IPS-18a (cell line): Measurements from ENCODE around the gene PRKG1.

Source experiments
- H3K27ac ChIP-seq: one replicate; pipeline ENCODE4 v1.5.1; 2013; ENCODE audit warnings: low read length
- H3K27me3 ChIP-seq: one replicate; pipeline ENCODE4 v1.6.1; 2013; ENCODE audit warnings: mild to moderate bottlenecking, low read length; ENCODE audit not compliant: control insufficient read depth, insufficient read depth
- H3K36me3 ChIP-seq: one replicate; pipeline ENCODE4 v1.6.1; 2013; ENCODE audit warnings: low read depth, low read length; ENCODE audit not compliant: control insufficient read depth
- H3K4me1 ChIP-seq: one replicate; pipeline ENCODE4 v1.6.1; 2013; ENCODE audit warnings: low read depth, low read length; ENCODE audit not compliant: control insufficient read depth
- H3K4me3 ChIP-seq: one replicate; pipeline ENCODE4 v1.5.1; 2013; ENCODE audit warnings: low read length
- H3K9ac ChIP-seq: one replicate; pipeline ENCODE4 v1.6.1; 2013; ENCODE audit warnings: mild to moderate bottlenecking, low read length, moderate library complexity
- H3K9me3 ChIP-seq: one replicate; pipeline ENCODE4 v1.6.1; 2013; ENCODE audit warnings: low read depth, low read length; ENCODE audit not compliant: control insufficient read depth

Gene PRKG1

GRCh38 chr10:52059089-52059488, 984.8 kb downstream of the PRKG1 start:
- Histone ChIP-seq H3K27me3 (no peaks in the 10 kb centered on the region), H3K36me3 (no peaks in the 10 kb centered on the region), H3K27ac (no peak overlapping the region), H3K9ac (no peak overlapping the region), H3K9me3 (no peaks in the 10 kb centered on the region), H3K4me1 (peaks cover 11% of the 10 kb centered on the region), H3K4me3 (no peak overlapping the region)

DNA sequence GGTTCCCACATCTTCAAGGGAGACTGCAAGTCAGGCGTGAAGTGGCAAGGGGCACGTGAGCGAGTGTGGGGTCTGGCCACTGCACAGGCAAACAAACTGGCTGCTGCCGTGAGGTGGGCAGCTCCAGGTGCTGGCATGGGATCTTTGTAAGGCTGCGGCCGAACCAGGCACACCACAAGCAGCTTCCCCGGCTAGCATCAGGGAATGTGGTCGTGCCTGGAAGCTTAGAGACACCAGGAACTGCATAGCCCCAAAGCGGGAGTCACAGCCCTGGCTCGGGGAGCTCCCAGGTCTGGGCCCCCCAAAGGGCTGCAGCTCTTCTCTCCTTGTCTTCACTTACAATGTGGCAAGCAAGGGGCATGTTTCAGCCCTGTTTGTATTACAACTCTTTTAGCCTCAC, 988.9 kb downstream of the PRKG1 start:
- Histone ChIP-seq H3K4me3 (no peak overlapping the region), H3K27me3 (no peaks in the 10 kb centered on the region), H3K4me1 (peaks cover 12% of the 10 kb centered on the region), H3K9me3 (no peaks in the 10 kb centered on the region), H3K27ac (no peak overlapping the region), H3K36me3 (no peaks in the 10 kb centered on the region), H3K9ac (no peak overlapping the region)

GRCh38 chr10:52064084-52064845, 990.0 kb downstream of the PRKG1 start:
- Histone ChIP-seq H3K9ac (no peak overlapping the region), H3K36me3 (no peaks in the 10 kb centered on the region), H3K4me3 (no peak overlapping the region), H3K4me1 (peaks cover 12% of the 10 kb centered on the region), H3K27me3 (no peaks in the 10 kb centered on the region), H3K27ac (no peak overlapping the region), H3K9me3 (no peaks in the 10 kb centered on the region)

- Histone ChIP-seq H3K9ac (no peak overlapping the region), H3K27ac (no peak overlapping the region), H3K36me3 (no peaks in the 10 kb centered on the region), H3K4me1 (peaks cover 8% of the 10 kb centered on the region), H3K9me3 (no peaks in the 10 kb centered on the region), H3K27me3 (no peaks in the 10 kb centered on the region), H3K4me3 (no peak overlapping the region)
These were observed 992.1 kb downstream of the PRKG1 start for GRCh38 chr10:52066383-52066782.

DNA sequence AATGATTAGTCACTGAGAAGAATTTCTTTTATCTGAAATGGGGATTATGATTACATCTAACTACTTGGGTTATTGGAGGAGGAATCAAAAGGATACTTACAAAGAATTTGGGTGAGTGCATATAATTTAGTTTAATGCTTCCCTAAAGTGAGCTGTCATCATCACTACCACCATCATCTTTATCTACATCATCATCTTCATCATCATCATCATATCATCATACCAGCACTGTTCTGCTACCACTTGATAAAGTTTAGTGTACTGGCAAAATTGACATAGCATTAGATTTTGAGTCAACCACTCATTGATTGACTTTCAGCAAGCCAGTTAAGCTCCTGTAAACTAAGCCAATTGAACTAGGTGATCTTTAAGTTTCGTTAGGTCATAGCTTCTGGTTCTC, 994.2 kb downstream of the PRKG1 start:
- H3K9me3 ChIP-seq: no peaks in the 10 kb centered on the region
- peaks cover 8% of the 10 kb centered on the region for H3K4me1 ChIP-seq
- H3K27ac ChIP-seq: no peak overlapping the region
- H3K36me3 ChIP-seq: no peaks in the 10 kb centered on the region
- H3K4me3 ChIP-seq: no peak overlapping the region
- no peak overlapping the region for H3K9ac ChIP-seq
- H3K27me3 ChIP-seq: no peaks in the 10 kb centered on the region

DNA sequence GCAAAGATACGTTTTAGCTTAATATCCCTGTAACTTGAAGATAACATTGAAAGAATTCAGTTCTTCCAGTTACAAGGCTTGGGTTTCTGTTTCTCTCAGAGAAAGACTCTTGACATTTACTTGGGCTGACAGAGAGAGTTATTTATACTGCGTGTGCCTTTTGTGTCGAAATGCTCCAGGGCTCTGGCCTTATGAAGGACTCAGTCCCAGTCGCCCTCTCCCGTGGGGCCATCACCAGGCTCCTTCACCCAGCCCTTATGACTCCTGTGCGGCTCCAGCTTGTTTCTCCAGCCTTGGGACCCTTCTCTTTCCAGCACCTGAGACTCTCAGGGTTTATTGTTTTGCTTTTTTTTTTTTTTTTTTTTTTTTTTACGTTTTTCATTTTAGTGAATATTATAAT, 997.5 kb downstream of the PRKG1 start:
- Histone ChIP-seq H3K4me1 (no peaks in the 10 kb centered on the region), H3K9ac (no peak overlapping the region), H3K4me3 (no peak overlapping the region), H3K9me3 (no peaks in the 10 kb centered on the region), H3K27ac (no peak overlapping the region), H3K27me3 (no peaks in the 10 kb centered on the region), H3K36me3 (no peaks in the 10 kb centered on the region)

DNA sequence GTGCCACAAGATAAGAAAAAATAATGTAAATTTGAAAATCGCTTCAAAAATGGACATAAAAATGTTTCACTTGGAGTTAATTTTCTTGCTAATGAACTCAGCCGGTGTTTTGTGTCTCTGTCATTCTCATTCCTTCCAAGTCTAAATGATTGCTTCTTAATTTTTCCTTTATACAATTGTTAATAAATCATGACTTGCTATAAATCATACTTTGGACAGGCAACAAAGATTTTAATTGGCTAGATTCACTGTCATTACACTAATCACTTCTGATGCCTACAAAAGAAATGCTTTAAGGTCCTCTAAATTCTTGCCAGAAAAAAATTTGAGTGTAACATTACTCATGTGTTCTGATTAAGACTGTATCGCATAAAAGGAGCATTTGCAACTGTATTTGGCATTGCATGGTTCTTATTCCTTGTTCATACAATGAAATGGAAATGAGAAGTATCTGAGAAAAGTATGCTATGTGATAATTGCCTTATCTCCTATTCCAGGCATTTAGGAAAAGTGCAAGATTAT, 1000.3 kb downstream of the PRKG1 start:
- no peaks in the 10 kb centered on the region for H3K36me3 ChIP-seq
- no peaks in the 10 kb centered on the region for H3K9me3 ChIP-seq
- no peak overlapping the region for H3K4me3 ChIP-seq
- H3K27ac ChIP-seq: no peak overlapping the region
- no peaks in the 10 kb centered on the region for H3K27me3 ChIP-seq
- no peak overlapping the region for H3K9ac ChIP-seq
- H3K4me1 ChIP-seq: no peaks in the 10 kb centered on the region

GRCh38 chr10:52077814-52078213, 1003.5 kb downstream of the PRKG1 start:
- Histone ChIP-seq H3K27ac (no peak overlapping the region), H3K4me3 (no peak overlapping the region), H3K4me1 (no peaks in the 10 kb centered on the region), H3K27me3 (no peaks in the 10 kb centered on the region), H3K9me3 (no peaks in the 10 kb centered on the region), H3K9ac (no peak overlapping the region), H3K36me3 (no peaks in the 10 kb centered on the region)

- no peaks in the 10 kb centered on the region for H3K9me3 ChIP-seq
- H3K9ac ChIP-seq: no peak overlapping the region
- H3K4me3 ChIP-seq: no peak overlapping the region
- H3K36me3 ChIP-seq: no peaks in the 10 kb centered on the region
- H3K4me1 ChIP-seq: no peaks in the 10 kb centered on the region
- no peaks in the 10 kb centered on the region for H3K27me3 ChIP-seq
- no peak overlapping the region for H3K27ac ChIP-seq
These were observed 1004.2 kb downstream of the PRKG1 start for GRCh38 chr10:52078397-52078937.

- H3K27me3 ChIP-seq: no peaks in the 10 kb centered on the region
- no peaks in the 10 kb centered on the region for H3K9me3 ChIP-seq
- no peak overlapping the region for H3K27ac ChIP-seq
- H3K9ac ChIP-seq: no peak overlapping the region
- no peaks in the 10 kb centered on the region for H3K36me3 ChIP-seq
- no peaks in the 10 kb centered on the region for H3K4me1 ChIP-seq
- no peak overlapping the region for H3K4me3 ChIP-seq
These were observed 1008.0 kb downstream of the PRKG1 start for GRCh38 chr10:52082307-52082706.

GRCh38 chr10:52083422-52083821, 1009.1 kb downstream of the PRKG1 start:
- H3K9ac ChIP-seq: no peak overlapping the region
- H3K4me3 ChIP-seq: no peak overlapping the region
- no peaks in the 10 kb centered on the region for H3K9me3 ChIP-seq
- no peaks in the 10 kb centered on the region for H3K27me3 ChIP-seq
- no peaks in the 10 kb centered on the region for H3K4me1 ChIP-seq
- H3K36me3 ChIP-seq: no peaks in the 10 kb centered on the region
- no peak overlapping the region for H3K27ac ChIP-seq

- H3K27ac ChIP-seq: no peak overlapping the region
- no peaks in the 10 kb centered on the region for H3K36me3 ChIP-seq
These were observed 1018.1 kb downstream of the PRKG1 start for GRCh38 chr10:52092390-52092789.

More at GRCh38 chr10:52092390-52092789, 1018.1 kb downstream of the PRKG1 start:
- peaks cover 28% of the 10 kb centered on the region for H3K4me1 ChIP-seq
- no peak overlapping the region for H3K9ac ChIP-seq
- H3K27me3 ChIP-seq: no peaks in the 10 kb centered on the region
- H3K4me3 ChIP-seq: no peak overlapping the region
- no peaks in the 10 kb centered on the region for H3K9me3 ChIP-seq
